KOPT-K1 (cell line): Measurements from ENCODE around the gene FBXL19.

ENCODE experiments used
- H3K27ac ChIP-seq: fragments of 200-600 bp; sonication (generic); 2 replicates; pipeline ENCODE4 v1.5.1; 2016; ENCODE audit warnings: antibody characterized with exemption, mild to moderate bottlenecking, low read depth, low read length; ENCODE audit not compliant: poor library complexity, severe bottlenecking
- H3K36me3 ChIP-seq: fragments of 200-600 bp; sonication (generic); 2 replicates; pipeline ENCODE4 v1.5.1; 2017; ENCODE audit warnings: antibody characterized with exemption, mild to moderate bottlenecking, low read length, moderate library complexity; ENCODE audit not compliant: insufficient read depth
- H3K9me3 ChIP-seq: fragments of 200-600 bp; sonication (generic); 2 replicates; pipeline ENCODE4 v1.5.1; 2017; ENCODE audit warnings: antibody characterized with exemption, low read length, mild to moderate bottlenecking; ENCODE audit not compliant: insufficient read depth, poor library complexity, severe bottlenecking

FBXL19 gene, protein sequence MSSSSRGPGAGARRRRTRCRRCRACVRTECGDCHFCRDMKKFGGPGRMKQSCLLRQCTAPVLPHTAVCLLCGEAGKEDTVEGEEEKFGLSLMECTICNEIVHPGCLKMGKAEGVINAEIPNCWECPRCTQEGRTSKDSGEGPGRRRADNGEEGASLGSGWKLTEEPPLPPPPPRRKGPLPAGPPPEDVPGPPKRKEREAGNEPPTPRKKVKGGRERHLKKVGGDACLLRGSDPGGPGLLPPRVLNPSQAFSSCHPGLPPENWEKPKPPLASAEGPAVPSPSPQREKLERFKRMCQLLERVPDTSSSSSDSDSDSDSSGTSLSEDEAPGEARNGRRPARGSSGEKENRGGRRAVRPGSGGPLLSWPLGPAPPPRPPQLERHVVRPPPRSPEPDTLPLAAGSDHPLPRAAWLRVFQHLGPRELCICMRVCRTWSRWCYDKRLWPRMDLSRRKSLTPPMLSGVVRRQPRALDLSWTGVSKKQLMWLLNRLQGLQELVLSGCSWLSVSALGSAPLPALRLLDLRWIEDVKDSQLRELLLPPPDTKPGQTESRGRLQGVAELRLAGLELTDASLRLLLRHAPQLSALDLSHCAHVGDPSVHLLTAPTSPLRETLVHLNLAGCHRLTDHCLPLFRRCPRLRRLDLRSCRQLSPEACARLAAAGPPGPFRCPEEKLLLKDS

GRCh38 chr16:30923554-30924075, at the start of gene FBXL19:
FBXL19 (plus strand) TSS chr16:30923572; CDS start chr16:30925755, 2,183 bp downstream.
- H3K27ac ChIP-seq: peak within 1 kb of the TSS; percentile 92
- H3K9me3 ChIP-seq: no peaks in the 10 kb centered on the region
- H3K36me3 ChIP-seq: peaks cover 28% of the 10 kb centered on the region

DNA sequence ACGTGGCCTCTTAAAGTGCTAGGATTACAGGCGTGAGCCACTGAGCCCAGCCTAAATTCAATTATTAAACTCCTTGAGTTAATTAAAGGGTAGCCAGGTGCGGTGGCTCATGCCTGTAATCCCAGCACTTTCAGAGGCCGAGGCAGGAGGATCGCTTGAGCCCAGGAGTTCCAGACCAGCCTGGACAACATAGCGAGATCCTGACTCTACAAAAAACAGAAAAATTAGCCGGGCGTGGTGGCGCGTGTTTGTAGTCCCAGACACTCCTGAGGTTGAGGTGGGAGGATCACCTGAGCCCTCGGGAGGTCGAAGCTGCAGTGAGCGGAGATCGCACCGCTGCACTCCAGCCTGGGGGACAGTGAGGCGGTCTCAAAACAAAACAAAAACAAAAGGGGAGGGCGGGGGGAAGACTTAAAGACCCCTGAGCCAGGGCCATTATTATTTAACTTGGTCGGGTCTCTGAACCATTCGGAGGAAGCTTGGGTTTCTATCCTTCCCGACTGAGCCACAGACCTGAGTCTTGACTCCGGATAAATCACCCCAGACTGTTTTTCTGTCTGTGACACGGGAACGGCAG, 49.0 kb upstream of the FBXL19 start:
- H3K27ac ChIP-seq: peak overlapping the region; percentile 89
- H3K9me3 ChIP-seq: no peaks in the 10 kb centered on the region
- H3K36me3 ChIP-seq: peaks cover 7% of the 10 kb centered on the region

DNA sequence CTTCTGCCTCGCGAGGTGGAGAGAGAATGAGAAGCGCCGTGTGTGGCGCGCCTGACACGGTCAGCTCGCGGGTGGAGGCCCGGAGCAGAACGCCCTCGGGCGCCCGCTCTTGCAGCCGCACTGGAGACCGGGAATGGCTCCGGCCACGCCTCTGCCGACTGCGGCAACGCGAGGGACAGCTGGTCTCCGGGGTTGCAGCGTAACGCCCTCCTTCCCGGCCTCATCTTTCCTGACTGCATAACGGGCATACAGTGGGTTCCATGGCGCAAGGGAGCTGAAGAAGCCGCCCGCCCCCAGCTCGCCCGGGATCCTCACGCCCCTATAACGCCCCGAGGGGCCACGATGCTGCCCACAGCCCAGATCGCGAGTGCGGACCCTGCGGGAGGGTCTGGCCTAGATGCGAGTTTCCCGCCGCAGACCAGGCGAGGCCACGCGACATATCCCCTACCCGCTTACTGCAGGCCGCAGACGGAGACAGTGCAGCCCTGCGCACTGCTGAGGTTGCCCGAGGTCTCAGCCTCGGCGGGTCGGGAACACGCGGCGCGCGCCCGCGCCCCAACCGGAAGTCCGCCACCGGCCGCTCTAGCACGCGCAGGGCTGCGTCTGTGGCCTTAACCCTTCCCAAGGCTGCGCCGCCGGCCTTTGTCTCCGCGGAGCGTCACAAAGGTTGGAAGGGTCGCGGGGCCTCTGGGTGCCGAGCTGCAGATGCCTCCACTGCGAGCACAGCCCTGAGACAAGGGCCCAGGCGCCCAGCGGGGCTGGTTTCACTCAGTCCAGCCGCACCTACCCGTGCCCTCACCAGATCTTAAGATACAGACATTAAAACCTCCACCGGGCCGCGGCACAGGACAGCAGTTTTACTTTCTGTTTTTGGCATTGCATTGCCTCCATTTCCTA, 48.3 kb upstream of the FBXL19 start:
- peak overlapping the region; percentile 89 for H3K27ac ChIP-seq
- H3K36me3 ChIP-seq: peaks cover 8% of the 10 kb centered on the region
- H3K9me3 ChIP-seq: no peaks in the 10 kb centered on the region

- Histone ChIP-seq H3K27ac (peak overlapping the region; percentile 89), H3K9me3 (no peaks in the 10 kb centered on the region), H3K36me3 (peaks cover 16% of the 10 kb centered on the region)
These were observed 47.2 kb upstream of the FBXL19 start for GRCh38 chr16:30875871-30876801.

GRCh38 chr16:30876867-30877266, 46.5 kb upstream of the FBXL19 start:
- no peaks in the 10 kb centered on the region for H3K9me3 ChIP-seq
- H3K36me3 ChIP-seq: peaks cover 24% of the 10 kb centered on the region
- peak overlapping the region; percentile 89 for H3K27ac ChIP-seq

- H3K27ac ChIP-seq: peak overlapping the region; percentile 25
- no peaks in the 10 kb centered on the region for H3K9me3 ChIP-seq
- peaks cover 74% of the 10 kb centered on the region for H3K36me3 ChIP-seq
These were observed 40.7 kb upstream of the FBXL19 start for GRCh38 chr16:30882429-30883310.

DNA sequence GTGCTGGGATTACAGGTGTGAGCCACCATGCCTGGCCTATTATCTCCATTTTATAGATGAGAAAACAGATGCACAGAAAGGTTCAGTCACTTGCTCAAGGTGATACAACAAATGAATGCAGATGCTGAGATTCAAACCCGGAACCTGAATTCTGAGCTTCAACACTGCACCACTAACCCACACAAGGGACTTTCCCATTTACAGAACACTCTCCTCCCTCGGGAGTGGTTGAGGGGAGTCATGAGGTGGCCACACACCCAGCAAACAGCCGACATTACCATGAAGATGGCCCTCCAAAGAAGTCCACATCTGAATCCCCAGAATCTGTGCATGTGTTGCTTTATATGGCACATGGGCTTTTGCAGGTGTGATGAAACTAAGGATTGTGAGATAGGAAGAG, 38.6 kb upstream of the FBXL19 start:
- Histone ChIP-seq H3K9me3 (no peaks in the 10 kb centered on the region), H3K36me3 (peaks cover 84% of the 10 kb centered on the region), H3K27ac (no peak overlapping the region)

DNA sequence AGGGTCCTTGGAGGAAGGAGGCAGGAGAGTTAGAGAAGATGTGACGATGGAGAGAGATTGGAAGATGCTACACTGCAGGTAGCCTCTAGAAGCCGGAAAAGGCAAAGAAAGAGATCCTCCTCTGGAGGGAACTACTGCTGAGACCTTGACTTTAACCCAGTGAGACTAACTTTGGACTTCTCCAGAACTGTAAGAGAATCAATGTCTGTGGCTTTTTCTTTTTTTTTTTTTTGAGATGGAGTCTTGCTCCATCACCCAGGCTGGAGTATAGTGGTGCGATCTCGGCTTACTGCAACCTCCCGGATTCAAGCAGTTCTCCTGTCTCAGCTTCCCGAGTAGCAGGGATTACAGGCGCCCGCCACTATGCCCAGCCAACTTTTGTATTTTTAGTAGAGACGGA, 38.2 kb upstream of the FBXL19 start:
- no peaks in the 10 kb centered on the region for H3K9me3 ChIP-seq
- H3K27ac ChIP-seq: no peak overlapping the region
- H3K36me3 ChIP-seq: peaks cover 88% of the 10 kb centered on the region

DNA sequence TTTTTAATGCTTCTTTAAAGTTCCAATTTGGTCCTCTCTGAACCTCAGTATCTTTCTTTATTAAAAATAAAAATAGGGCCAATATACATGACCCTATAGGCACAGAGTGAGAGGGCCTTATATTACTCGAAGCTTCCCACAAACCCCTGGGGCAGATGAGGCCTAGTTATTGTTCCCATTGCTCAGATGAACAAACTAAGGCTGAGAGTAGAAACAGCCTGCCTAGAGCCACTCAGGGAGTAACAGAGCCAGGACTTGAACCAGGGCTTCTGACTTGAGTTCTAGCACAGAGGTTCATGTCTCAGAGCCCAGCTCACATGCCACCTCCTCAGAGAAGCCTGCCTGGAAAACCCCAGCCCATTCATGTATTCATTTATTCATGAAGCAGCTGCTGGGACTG, 37.2 kb upstream of the FBXL19 start:
- peaks cover 86% of the 10 kb centered on the region for H3K36me3 ChIP-seq
- no peak overlapping the region for H3K27ac ChIP-seq

GRCh38 chr16:30887927-30888326, 35.4 kb upstream of the FBXL19 start:
- peaks cover 75% of the 10 kb centered on the region for H3K36me3 ChIP-seq
- H3K9me3 ChIP-seq: no peaks in the 10 kb centered on the region
- no peak overlapping the region for H3K27ac ChIP-seq

More for the DNA sequence above, 37.2 kb upstream of the FBXL19 start:
- no peaks in the 10 kb centered on the region for H3K9me3 ChIP-seq

DNA sequence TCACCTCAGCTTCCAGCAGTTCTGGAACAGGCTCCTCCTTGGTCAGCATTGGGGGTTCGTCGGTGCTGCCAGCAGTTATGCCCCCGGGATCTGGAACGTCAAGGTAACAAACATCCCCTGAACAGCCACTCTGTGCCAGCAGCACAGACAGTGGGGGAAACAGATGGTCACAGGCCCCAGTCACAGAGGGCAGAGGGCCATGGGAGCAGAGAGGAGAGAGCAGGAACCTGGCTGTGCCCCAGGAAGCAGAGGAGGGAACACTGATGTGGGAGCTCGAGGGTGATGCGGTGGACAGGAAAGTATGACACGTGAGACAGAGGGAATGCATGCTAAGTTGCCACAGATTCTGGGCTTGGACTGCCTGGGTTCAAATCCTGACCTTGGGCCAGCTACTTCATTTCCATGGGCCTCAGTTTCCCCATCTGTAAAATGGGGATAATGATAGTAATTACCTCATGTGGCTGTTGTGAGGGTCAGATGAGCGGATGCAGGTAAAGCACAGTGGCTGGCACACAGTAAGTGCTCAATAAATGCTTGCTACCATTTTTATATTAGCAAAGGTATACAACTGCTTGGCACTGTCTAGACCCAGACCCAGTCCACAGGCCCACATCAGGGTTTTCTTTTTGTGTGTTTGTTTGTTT, 34.4 kb upstream of the FBXL19 start:
- peaks cover 67% of the 10 kb centered on the region for H3K36me3 ChIP-seq
- H3K27ac ChIP-seq: no peak overlapping the region
- H3K9me3 ChIP-seq: no peaks in the 10 kb centered on the region

- Histone ChIP-seq H3K36me3 (peaks cover 60% of the 10 kb centered on the region), H3K9me3 (no peaks in the 10 kb centered on the region), H3K27ac (no peak overlapping the region)
These were observed 33.7 kb upstream of the FBXL19 start for GRCh38 chr16:30889721-30890120.
